ENCODE results near the gene PPFIBP1. TPM values are rescaled to one million over a fixed set of nuclear protein-coding genes. Genes with fewer than 3 reads are reported as not detected.
"Not testable (repeated sequence)": the region's sequence is repeated elsewhere in the genome, so short reads cannot be mapped to it uniquely, and the experiment has no call there.

The PPFIBP1 gene
- total and polyA plus RNA-seq, 8 donors = 82.8 to 126 (median 96.7) TPM

- Histone ChIP-seq H3K4me3 (no peak overlapping the region), H3K36me3 (no peaks in the 10 kb centered on the region), H3K9me3 (no peaks in the 10 kb centered on the region), H3K27ac (no peak overlapping the region), H3K27me3 (no peaks in the 10 kb centered on the region), H3K4me1 (peaks cover 14% of the 10 kb centered on the region in 2 donors)
- DNase-seq (no peak), ATAC-seq (no peak)
- TF ChIP-seq CTCF (IDR thresholded peaks at IDR 0.05) = no peak
- intact Hi-C loops (cut with DNase I) = no loop called here
Measured at GRCh38 chr12:27577688-27578087, 53.7 kb downstream of the PPFIBP1 start.

DNA sequence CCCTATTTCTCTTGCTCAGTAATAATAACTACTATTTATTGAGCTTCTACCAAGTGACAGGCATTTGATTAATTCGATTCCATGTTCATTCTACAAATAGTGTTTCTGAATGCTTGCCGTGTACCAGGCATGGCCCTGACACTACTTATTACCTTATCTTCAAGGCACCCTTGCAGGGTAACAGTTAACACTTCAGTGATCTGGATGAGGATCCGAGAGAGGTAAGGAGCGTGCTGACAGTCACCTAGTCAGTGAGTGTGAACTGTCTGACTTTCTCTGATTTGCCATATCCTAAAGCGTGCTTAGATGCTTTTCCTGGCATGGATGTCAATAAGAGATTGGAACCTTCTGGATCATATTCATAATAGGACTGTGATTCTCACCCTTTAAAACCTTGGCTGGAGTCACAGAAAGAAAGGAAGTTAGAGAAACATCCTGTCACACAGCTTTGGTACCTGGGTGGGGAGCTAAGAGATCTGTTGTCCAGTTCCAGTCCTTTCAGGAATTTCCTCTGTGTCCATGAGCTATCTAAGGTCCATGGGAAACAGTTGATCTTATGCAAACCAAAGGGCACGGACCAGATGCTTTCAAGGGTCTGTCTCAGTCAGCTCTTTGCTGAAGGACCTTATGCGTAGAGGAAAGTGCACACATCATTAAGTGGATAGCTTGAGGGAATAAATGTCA lies 54.8 kb downstream of the PPFIBP1 start:
- no peak for ATAC-seq
- intact Hi-C loops (cut with DNase I) = no loop called here
- Histone ChIP-seq H3K36me3 (no peaks in the 10 kb centered on the region), H3K27ac (peak overlapping the region in 1 of 2 donors; percentile 53), H3K27me3 (no peaks in the 10 kb centered on the region), H3K9me3 (no peaks in the 10 kb centered on the region), H3K4me1 (peaks cover 5 to 11% of the 10 kb centered on the region in 2 donors), H3K4me3 (no peak overlapping the region)
- no peak for DNase-seq
- TF ChIP-seq CTCF (IDR thresholded peaks at IDR 0.05) = no peak

- intact Hi-C loops (cut with DNase I) = no loop called here
- no peak for ATAC-seq
- H3K27ac ChIP-seq = peak overlapping the region in 1 of 2 donors; percentile 4
Measured at GRCh38 chr12:27580561-27581330, 56.7 kb downstream of the PPFIBP1 start.

GRCh38 chr12:27581331-27581671 lies 57.3 kb downstream of the PPFIBP1 start:
- peaks cover 5 to 23% of the 10 kb centered on the region in 2 donors for H3K4me1 ChIP-seq
- H3K4me3 ChIP-seq; H3K36me3 ChIP-seq; DNase-seq; ATAC-seq; H3K27me3 ChIP-seq; H3K27ac ChIP-seq; intact Hi-C loops (cut with DNase I); H3K9me3 ChIP-seq: not testable (repeated sequence)

More at GRCh38 chr12:27580561-27581330, 56.7 kb downstream of the PPFIBP1 start:
- Histone ChIP-seq H3K27me3 (no peaks in the 10 kb centered on the region), H3K9me3 (no peaks in the 10 kb centered on the region), H3K4me1 (peaks cover 5 to 21% of the 10 kb centered on the region in 2 donors), H3K4me3 (no peak overlapping the region), H3K36me3 (no peaks in the 10 kb centered on the region)
- TF ChIP-seq CTCF (IDR thresholded peaks at IDR 0.05) = no peak
- no peak for DNase-seq

GRCh38 chr12:27581833-27582232 lies 57.8 kb downstream of the PPFIBP1 start:
- H3K27me3 ChIP-seq; H3K9me3 ChIP-seq; H3K4me3 ChIP-seq; H3K36me3 ChIP-seq; H3K27ac ChIP-seq; intact Hi-C loops (cut with DNase I): not testable (repeated sequence)
- DNase-seq (peak in 2 of 4 donors; percentile 54 to 77), ATAC-seq (peak; percentile 12)
- peaks cover 5 to 17% of the 10 kb centered on the region in 2 donors for H3K4me1 ChIP-seq

DNA sequence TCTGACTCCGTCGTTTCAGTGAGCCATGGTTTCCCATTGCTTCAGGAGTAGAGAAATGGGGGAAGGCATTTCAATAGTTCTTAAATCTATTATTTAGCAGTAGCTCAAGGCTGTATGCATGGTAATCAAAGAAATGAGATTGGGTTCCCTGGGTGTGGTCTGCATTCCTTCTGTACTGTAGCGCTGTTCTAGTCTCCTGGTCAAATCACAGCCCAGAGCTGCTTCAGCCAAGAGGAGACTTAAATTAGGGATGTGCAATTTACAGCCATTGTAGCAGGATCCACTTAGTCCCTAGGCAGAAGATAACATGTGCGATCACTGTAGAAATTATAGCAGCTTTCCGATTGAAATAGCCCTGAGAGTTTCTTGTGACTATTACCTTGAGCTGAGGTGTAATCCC lies 58.4 kb downstream of the PPFIBP1 start:
- H3K36me3 ChIP-seq; DNase-seq; H3K27me3 ChIP-seq; intact Hi-C loops (cut with DNase I); H3K9me3 ChIP-seq; H3K4me3 ChIP-seq: not testable (repeated sequence)
- Histone ChIP-seq H3K4me1 (peaks cover 5 to 14% of the 10 kb centered on the region in 2 donors), H3K27ac (peak overlapping the region in 1 of 2 donors; percentile 57)
- ATAC-seq = peak; percentile 13
